ENCODE data around the gene ZNF605.

DNA sequence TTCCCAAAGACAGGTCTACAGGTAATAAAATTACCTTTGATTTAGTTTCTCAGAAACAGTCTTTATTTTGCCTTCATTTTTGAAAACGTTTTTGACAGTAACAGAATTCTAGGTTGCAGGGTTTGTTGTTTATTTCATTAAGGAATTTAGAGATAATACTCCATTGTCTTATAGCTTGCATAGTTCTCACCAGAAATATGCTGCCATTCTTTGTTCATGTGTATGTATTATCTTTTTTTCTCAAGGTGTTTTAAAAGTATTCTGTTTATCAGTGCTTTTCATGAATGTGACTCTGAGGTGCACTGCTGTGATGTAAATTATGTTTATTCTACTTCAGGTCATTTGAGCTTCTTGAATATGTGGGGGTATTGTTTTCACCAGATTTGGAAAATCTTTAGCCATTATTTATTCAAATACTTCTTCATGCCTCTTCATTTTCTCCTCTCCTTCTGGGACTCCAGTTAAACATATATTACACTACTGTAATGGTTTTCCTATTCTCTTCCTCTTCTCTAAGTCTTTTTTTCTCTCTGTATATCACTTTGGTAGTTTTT lies 32.7 kb downstream of the ZNF605 start:
- TF ChIP-seq CTCF (conservative IDR thresholded peaks at IDR 0.05; ENCODE audit: low read depth, low read length) (no peak), RCOR1 (IDR thresholded peaks at IDR 0.05; ENCODE audit: insufficient replicate concordance, low read length) (no peak), RFX5 (IDR thresholded peaks at IDR 0.05; ENCODE audit: low read depth, low read length) (no peak), SMC3 (IDR thresholded peaks at IDR 0.05; ENCODE audit: low read depth, low read length) (no peak), CEBPB (IDR thresholded peaks at IDR 0.05; ENCODE audit: low read depth, low read length) (no peak), POLR2A (IDR thresholded peaks at IDR 0.05; ENCODE audit: low read depth, low read length) (no peak), CHD1 (IDR thresholded peaks at IDR 0.05; ENCODE audit: low read depth, low read length) (no peak), FOS (IDR thresholded peaks at IDR 0.05; ENCODE audit: low read depth, low read length) (no peak), BHLHE40 (IDR thresholded peaks at IDR 0.05; ENCODE audit: low read depth, low read length) (no peak), NFE2L2 (IDR thresholded peaks at IDR 0.05; ENCODE audit: low read depth, low read length) (no peak)
- TF ChIP-seq, protein P1, sequence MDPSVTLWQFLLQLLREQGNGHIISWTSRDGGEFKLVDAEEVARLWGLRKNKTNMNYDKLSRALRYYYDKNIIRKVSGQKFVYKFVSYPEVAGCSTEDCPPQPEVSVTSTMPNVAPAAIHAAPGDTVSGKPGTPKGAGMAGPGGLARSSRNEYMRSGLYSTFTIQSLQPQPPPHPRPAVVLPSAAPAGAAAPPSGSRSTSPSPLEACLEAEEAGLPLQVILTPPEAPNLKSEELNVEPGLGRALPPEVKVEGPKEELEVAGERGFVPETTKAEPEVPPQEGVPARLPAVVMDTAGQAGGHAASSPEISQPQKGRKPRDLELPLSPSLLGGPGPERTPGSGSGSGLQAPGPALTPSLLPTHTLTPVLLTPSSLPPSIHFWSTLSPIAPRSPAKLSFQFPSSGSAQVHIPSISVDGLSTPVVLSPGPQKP (IDR thresholded peaks at IDR 0.05; ENCODE audit: borderline replicate concordance, low read depth, low read length): no peak
- TF ChIP-seq, protein P2, sequence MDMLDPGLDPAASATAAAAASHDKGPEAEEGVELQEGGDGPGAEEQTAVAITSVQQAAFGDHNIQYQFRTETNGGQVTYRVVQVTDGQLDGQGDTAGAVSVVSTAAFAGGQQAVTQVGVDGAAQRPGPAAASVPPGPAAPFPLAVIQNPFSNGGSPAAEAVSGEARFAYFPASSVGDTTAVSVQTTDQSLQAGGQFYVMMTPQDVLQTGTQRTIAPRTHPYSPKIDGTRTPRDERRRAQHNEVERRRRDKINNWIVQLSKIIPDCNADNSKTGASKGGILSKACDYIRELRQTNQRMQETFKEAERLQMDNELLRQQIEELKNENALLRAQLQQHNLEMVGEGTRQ (IDR thresholded peaks at IDR 0.05; ENCODE audit: low read depth, low read length): no peak

Data from IMR-90 (cell line).